Measurements from ENCODE around the gene GAREM2. TPM values are rescaled to one million over a fixed set of nuclear protein-coding genes. Genes with fewer than 3 reads are reported as not detected.

Gene GAREM2
- total and polyA plus RNA-seq, 9 of the 15 experiments (the other 6 are each of a cell fraction or from before 2014, with no cell fraction given), result 1.7 to 12.4 (median 2.5) TPM

- POLR2A ChIA-PET, result interaction anchor here (1.5 kb wide), 1 partner anchor 170 kb away, joined by 3 read pairs; no protein-coding TSS in a partner anchor
These were observed 42.1 kb upstream of the GAREM2 start for GRCh38 chr2:26130763-26131162.

More at GRCh38 chr2:26130763-26131162, 42.1 kb upstream of the GAREM2 start:
- H3K9me3 ChIP-seq (replicated peaks; ENCODE audit: control insufficient read depth, insufficient read depth, low read depth, low read length), result no peaks in the 10 kb centered on the region
- H3K27ac ChIP-seq (ENCODE audit: extremely low read depth, low read depth, low read length), result no peak overlapping the region
- H3K4me2 ChIP-seq (ENCODE audit: insufficient read depth, low read length), result no peak overlapping the region
- H3K9ac ChIP-seq (ENCODE audit: insufficient read depth in 1 of 2, low read depth in 2 of 2, low read length in 2 of 2), result no peak overlapping the region
- in situ Hi-C loops (cut with MboI), result no loop called here
- no peak overlapping the region for H3K4me3 ChIP-seq
- ATAC-seq (no peak), DNase-seq (ENCODE audit: extremely low read depth in 1 of 4, low spot score in 3 of 4) (no peak), FAIRE-seq (no peak)
- no peaks in the 10 kb centered on the region for H3K9me1 ChIP-seq (ENCODE audit: control insufficient read depth, insufficient read depth, low read length)
- CTCF ChIA-PET (ENCODE audit: low intra/inter-chr PET ratio), result no interaction called here
- 98% methylated on average over 3 of the region's 3 CpGs for WGBS (ENCODE audit: insufficient coverage, low coverage, missing lambda C conversion rate)
- no peak overlapping the region for H2AFZ ChIP-seq (ENCODE audit: low read depth, low read length)
- H3K79me2 ChIP-seq (ENCODE audit: control insufficient read depth, insufficient read depth, low read length), result peaks cover 30% of the 10 kb centered on the region
- no peak for TF ChIP-seq ZKSCAN8 (CRISPR knock-in tag; IDR thresholded peaks at IDR 0.05)
- TF ChIP-seq ZNF384 (IDR thresholded peaks at IDR 0.05; ENCODE audit: low read depth, low read length), result no peak
- no peak for TF ChIP-seq HDAC6 (IDR thresholded peaks at IDR 0.05; ENCODE audit: low read depth, low read length)
- no peak for TF ChIP-seq CBX8 (IDR thresholded peaks at IDR 0.05; ENCODE audit: borderline replicate concordance, extremely low read depth, low read depth, low read length, poor library complexity, severe bottlenecking)
- TF ChIP-seq SRSF7 (optimal IDR thresholded peaks at IDR 0.05; ENCODE audit: low read depth, low read length), result no peak
- no peak for TF ChIP-seq MTA1 (IDR thresholded peaks at IDR 0.05; ENCODE audit: borderline replicate concordance)
- TF ChIP-seq FOXM1 (IDR thresholded peaks at IDR 0.05; ENCODE audit: low read depth), result no peak
- TF ChIP-seq FOXM1 (CRISPR knock-in tag; IDR thresholded peaks at IDR 0.05; ENCODE audit: low read depth), result no peak
- TF ChIP-seq ZNF586 (CRISPR knock-in tag; conservative IDR thresholded peaks at IDR 0.05), result no peak
- no peak for TF ChIP-seq KLF6 (CRISPR knock-in tag; IDR thresholded peaks at IDR 0.05; ENCODE audit: borderline replicate concordance)
- TF ChIP-seq, protein P1, sequence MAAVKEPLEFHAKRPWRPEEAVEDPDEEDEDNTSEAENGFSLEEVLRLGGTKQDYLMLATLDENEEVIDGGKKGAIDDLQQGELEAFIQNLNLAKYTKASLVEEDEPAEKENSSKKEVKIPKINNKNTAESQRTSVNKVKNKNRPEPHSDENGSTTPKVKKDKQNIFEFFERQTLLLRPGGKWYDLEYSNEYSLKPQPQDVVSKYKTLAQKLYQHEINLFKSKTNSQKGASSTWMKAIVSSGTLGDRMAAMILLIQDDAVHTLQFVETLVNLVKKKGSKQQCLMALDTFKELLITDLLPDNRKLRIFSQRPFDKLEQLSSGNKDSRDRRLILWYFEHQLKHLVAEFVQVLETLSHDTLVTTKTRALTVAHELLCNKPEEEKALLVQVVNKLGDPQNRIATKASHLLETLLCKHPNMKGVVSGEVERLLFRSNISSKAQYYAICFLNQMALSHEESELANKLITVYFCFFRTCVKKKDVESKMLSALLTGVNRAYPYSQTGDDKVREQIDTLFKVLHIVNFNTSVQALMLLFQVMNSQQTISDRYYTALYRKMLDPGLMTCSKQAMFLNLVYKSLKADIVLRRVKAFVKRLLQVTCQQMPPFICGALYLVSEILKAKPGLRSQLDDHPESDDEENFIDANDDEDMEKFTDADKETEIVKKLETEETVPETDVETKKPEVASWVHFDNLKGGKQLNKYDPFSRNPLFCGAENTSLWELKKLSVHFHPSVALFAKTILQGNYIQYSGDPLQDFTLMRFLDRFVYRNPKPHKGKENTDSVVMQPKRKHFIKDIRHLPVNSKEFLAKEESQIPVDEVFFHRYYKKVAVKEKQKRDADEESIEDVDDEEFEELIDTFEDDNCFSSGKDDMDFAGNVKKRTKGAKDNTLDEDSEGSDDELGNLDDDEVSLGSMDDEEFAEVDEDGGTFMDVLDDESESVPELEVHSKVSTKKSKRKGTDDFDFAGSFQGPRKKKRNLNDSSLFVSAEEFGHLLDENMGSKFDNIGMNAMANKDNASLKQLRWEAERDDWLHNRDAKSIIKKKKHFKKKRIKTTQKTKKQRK (IDR thresholded peaks at IDR 0.05; ENCODE audit: borderline replicate concordance, low read depth, low read length), result no peak
- TF ChIP-seq ZKSCAN3 (CRISPR knock-in tag; IDR thresholded peaks at IDR 0.05), result no peak
- no peak for TF ChIP-seq ETS2 (tag; IDR thresholded peaks at IDR 0.05; ENCODE audit: borderline replicate concordance, poor library complexity, severe bottlenecking)
- no peak for TF ChIP-seq SUPT5H (IDR thresholded peaks at IDR 0.05)
- TF ChIP-seq PHF8 (IDR thresholded peaks at IDR 0.05; ENCODE audit: borderline replicate concordance, low read length), result no peak
- no peak for TF ChIP-seq GTF2F1 (IDR thresholded peaks at IDR 0.05; ENCODE audit: low read depth, low read length)
- TF ChIP-seq SREBF1 (IDR thresholded peaks at IDR 0.05; ENCODE audit: borderline replicate concordance, low read depth, low read length), result no peak
- TF ChIP-seq FOXA1 (IDR thresholded peaks at IDR 0.05; ENCODE audit: borderline replicate concordance), result no peak
- no peak for TF ChIP-seq BRF1 (IDR thresholded peaks at IDR 0.05; ENCODE audit: borderline replicate concordance, extremely low read depth, insufficient read length)
- TF ChIP-seq, protein P2, sequence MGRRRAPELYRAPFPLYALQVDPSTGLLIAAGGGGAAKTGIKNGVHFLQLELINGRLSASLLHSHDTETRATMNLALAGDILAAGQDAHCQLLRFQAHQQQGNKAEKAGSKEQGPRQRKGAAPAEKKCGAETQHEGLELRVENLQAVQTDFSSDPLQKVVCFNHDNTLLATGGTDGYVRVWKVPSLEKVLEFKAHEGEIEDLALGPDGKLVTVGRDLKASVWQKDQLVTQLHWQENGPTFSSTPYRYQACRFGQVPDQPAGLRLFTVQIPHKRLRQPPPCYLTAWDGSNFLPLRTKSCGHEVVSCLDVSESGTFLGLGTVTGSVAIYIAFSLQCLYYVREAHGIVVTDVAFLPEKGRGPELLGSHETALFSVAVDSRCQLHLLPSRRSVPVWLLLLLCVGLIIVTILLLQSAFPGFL (CRISPR knock-in tag; IDR thresholded peaks at IDR 0.05), result no peak
- intact Hi-C loops (cut with micrococcal nuclease), result no loop called here
- no TSS peak for BruUV-seq (replicated peaks)
- no peaks in the 10 kb centered on the region for H3K4me1 ChIP-seq (replicated peaks in 1 of 2; ENCODE audit: control insufficient read depth in 2 of 2, insufficient read depth in 2 of 2, low read length in 2 of 2)
- H3K36me3 ChIP-seq (ENCODE audit: control insufficient read depth, insufficient read depth, low read length), result peaks cover 88% of the 10 kb centered on the region
- H4K20me1 ChIP-seq (replicated peaks; ENCODE audit: control insufficient read depth, insufficient read depth, low read length), result no peaks in the 10 kb centered on the region
- no peaks in the 10 kb centered on the region for H3K27me3 ChIP-seq (ENCODE audit: control insufficient read depth in 2 of 2, insufficient read depth in 2 of 2, low read length in 2 of 2)
